Mucosa of gallbladder (tissue), 1 donor: ENCODE measurements around the gene USP17L5. TPM values are rescaled to one million over a fixed set of nuclear protein-coding genes. Genes with fewer than 3 reads are reported as not detected.
A peak's percentile ranks its signal among the peaks of the same experiment; 100 is the strongest.
"Not testable (repeated sequence)": the region's sequence is repeated elsewhere in the genome, so short reads cannot be mapped to it uniquely, and the experiment has no call there.

Experiments used
- DNase-seq: peaks from one replicate; pipeline ENCODE4 v3.0.0-alpha.2; 2020; ENCODE audit warnings: low spot score
- total RNA-seq: library from RNA; stranded (reverse); gene quantifications from one replicate; pipeline ENCODE4 v1.2.1, GENCODE V29; 2021
- donor health status: DM: no; HTN: no; CAD: no.

The USP17L5 gene, protein sequence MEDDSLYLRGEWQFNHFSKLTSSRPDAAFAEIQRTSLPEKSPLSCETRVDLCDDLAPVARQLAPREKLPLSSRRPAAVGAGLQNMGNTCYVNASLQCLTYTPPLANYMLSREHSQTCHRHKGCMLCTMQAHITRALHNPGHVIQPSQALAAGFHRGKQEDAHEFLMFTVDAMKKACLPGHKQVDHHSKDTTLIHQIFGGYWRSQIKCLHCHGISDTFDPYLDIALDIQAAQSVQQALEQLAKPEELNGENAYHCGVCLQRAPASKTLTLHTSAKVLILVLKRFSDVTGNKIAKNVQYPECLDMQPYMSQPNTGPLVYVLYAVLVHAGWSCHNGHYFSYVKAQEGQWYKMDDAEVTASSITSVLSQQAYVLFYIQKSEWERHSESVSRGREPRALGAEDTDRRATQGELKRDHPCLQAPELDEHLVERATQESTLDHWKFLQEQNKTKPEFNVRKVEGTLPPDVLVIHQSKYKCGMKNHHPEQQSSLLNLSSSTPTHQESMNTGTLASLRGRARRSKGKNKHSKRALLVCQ
- total RNA-seq = not detected

DNA sequence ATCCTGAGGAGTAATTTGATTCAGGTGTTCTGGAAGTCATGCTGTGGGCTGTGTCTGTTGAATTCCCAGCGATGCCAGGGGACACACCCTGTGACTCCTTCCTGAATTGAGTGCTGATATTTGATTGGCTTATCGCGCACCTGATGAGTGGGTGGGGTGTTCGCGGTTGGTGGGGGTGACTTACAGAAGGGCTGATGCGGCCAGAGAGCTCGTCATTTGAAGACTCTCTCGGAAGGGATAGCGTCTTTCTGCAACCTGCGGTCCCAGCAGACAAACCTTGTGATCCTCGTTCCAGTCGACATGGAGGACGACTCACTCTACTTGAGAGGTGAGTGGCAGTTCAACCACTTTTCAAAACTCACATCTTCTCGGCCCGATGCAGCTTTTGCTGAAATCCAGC, at the start of gene USP17L5:
Gene USP17L5 (plus strand): TSS at position 301 of the 400 bp plus-strand sequence. CDS start 0 bp downstream, at position 301.
- not testable (repeated sequence) for DNase-seq

DNA sequence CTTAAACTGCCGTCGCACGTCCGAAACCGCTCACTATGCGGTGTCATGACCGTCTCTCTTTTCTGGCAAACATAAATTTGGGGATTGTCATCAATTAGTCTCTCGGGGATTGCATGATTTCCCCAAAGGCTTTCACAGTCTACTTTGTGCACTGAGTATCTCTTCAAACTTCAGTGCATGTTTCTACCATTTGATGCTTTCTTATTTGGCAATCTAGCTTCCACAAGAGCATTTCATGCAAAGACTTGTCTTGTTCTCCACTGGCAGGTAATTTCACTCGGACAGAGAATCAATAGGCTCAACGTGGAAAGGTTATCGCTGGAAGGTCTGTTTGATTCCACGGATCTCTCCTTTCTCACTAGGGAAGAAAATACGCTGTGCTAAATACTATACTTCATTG, 15.0 kb upstream of the USP17L5 start:
- not testable (repeated sequence) for DNase-seq

DNA sequence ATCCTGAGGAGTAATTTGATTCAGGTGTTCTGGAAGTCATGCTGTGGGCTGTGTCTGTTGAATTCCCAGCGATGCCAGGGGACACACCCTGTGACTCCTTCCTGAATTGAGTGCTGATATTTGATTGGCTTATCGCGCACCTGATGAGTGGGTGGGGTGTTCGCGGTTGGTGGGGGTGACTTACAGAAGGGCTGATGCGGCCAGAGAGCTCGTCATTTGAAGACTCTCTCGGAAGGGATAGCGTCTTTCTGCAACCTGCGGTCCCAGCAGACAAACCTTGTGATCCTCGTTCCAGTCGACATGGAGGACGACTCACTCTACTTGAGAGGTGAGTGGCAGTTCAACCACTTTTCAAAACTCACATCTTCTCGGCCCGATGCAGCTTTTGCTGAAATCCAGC, 14.3 kb upstream of the USP17L5 start, which contains the start of gene USP17L24:
Gene USP17L24 (plus strand): TSS at position 301 of the 400 bp plus-strand sequence. CDS start 0 bp downstream, at position 301.
- not testable (repeated sequence) for DNase-seq

DNA sequence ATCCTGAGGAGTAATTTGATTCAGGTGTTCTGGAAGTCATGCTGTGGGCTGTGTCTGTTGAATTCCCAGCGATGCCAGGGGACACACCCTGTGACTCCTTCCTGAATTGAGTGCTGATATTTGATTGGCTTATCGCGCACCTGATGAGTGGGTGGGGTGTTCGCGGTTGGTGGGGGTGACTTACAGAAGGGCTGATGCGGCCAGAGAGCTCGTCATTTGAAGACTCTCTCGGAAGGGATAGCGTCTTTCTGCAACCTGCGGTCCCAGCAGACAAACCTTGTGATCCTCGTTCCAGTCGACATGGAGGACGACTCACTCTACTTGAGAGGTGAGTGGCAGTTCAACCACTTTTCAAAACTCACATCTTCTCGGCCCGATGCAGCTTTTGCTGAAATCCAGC, 9.6 kb upstream of the USP17L5 start, which contains the start of gene USP17L25:
Gene USP17L25 (plus strand): TSS at position 301 of the 400 bp plus-strand sequence. CDS start 0 bp downstream, at position 301.
- DNase-seq = not testable (repeated sequence)

DNA sequence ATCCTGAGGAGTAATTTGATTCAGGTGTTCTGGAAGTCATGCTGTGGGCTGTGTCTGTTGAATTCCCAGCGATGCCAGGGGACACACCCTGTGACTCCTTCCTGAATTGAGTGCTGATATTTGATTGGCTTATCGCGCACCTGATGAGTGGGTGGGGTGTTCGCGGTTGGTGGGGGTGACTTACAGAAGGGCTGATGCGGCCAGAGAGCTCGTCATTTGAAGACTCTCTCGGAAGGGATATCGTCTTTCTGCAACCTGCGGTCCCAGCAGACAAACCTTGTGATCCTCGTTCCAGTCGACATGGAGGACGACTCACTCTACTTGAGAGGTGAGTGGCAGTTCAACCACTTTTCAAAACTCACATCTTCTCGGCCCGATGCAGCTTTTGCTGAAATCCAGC, 4.8 kb upstream of the USP17L5 start, which contains the start of gene USP17L26:
Gene USP17L26 (plus strand): TSS at position 301 of the 400 bp plus-strand sequence. CDS start 0 bp downstream, at position 301.
- not testable (repeated sequence) for DNase-seq

DNA sequence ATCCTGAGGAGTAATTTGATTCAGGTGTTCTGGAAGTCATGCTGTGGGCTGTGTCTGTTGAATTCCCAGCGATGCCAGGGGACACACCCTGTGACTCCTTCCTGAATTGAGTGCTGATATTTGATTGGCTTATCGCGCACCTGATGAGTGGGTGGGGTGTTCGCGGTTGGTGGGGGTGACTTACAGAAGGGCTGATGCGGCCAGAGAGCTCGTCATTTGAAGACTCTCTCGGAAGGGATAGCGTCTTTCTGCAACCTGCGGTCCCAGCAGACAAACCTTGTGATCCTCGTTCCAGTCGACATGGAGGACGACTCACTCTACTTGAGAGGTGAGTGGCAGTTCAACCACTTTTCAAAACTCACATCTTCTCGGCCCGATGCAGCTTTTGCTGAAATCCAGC, 4.6 kb downstream of the USP17L5 start, which contains the start of gene USP17L27:
Gene USP17L27 (plus strand): TSS at position 301 of the 400 bp plus-strand sequence. CDS start 0 bp downstream, at position 301.
- DNase-seq = not testable (repeated sequence)

DNA sequence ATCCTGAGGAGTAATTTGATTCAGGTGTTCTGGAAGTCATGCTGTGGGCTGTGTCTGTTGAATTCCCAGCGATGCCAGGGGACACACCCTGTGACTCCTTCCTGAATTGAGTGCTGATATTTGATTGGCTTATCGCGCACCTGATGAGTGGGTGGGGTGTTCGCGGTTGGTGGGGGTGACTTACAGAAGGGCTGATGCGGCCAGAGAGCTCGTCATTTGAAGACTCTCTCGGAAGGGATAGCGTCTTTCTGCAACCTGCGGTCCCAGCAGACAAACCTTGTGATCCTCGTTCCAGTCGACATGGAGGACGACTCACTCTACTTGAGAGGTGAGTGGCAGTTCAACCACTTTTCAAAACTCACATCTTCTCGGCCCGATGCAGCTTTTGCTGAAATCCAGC, 9.4 kb downstream of the USP17L5 start, which contains the start of gene USP17L28:
Gene USP17L28 (plus strand): TSS at position 301 of the 400 bp plus-strand sequence. CDS start 0 bp downstream, at position 301.
- not testable (repeated sequence) for DNase-seq

DNA sequence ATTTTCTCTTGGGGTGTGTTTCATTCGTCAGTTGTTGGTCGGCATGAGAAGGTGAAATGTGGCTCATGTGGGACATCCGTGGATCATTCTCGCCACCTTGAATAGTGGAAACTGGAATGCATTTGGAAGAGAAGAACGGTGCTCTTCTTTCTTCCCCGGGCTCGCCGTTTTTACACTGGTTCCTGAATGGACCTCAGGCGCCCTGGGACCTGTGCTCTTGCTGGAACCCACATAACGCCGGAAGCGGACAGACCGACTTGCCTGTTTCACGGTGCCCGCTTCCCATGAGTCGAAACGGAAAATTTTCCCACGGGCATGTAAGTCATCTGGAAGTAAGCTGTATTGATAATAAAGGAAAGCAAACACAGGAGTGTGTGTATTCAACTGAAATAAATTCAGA, 11.7 kb downstream of the USP17L5 start:
- not testable (repeated sequence) for DNase-seq

DNA sequence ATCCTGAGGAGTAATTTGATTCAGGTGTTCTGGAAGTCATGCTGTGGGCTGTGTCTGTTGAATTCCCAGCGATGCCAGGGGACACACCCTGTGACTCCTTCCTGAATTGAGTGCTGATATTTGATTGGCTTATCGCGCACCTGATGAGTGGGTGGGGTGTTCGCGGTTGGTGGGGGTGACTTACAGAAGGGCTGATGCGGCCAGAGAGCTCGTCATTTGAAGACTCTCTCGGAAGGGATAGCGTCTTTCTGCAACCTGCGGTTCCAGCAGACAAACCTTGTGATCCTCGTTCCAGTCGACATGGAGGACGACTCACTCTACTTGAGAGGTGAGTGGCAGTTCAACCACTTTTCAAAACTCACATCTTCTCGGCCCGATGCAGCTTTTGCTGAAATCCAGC, 14.1 kb downstream of the USP17L5 start, which contains the start of gene USP17L29:
Gene USP17L29 (plus strand): TSS at position 301 of the 400 bp plus-strand sequence. CDS start 0 bp downstream, at position 301.
- DNase-seq = not testable (repeated sequence)

DNA sequence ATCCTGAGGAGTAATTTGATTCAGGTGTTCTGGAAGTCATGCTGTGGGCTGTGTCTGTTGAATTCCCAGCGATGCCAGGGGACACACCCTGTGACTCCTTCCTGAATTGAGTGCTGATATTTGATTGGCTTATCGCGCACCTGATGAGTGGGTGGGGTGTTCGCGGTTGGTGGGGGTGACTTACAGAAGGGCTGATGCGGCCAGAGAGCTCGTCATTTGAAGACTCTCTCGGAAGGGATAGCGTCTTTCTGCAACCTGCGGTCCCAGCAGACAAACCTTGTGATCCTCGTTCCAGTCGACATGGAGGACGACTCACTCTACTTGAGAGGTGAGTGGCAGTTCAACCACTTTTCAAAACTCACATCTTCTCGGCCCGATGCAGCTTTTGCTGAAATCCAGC, 23.6 kb downstream of the USP17L5 start, which contains the start of gene USP17L30:
Gene USP17L30 (plus strand): TSS at position 301 of the 400 bp plus-strand sequence. CDS start 0 bp downstream, at position 301.
- DNase-seq = not testable (repeated sequence)

DNA sequence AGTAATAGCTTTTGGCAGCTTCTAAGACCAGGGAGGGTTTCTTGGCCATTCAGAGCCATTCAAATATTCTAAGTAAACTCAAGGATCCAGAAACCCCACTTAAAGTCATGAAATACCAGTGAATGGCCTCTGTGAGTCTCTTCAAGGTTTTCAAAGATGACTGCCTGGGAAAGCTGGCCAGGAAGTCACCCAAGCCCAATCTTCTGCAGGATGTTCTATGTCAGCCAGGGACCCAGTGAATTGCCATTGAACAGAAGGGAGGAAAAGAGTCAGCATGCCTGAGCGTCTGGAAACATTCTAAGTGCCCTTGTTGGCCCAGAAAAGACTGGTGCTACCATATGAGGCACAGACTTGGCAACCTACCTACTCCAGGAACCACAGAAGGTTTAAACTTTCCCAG, 40.7 kb downstream of the USP17L5 start:
- not testable (repeated sequence) for DNase-seq

DNA sequence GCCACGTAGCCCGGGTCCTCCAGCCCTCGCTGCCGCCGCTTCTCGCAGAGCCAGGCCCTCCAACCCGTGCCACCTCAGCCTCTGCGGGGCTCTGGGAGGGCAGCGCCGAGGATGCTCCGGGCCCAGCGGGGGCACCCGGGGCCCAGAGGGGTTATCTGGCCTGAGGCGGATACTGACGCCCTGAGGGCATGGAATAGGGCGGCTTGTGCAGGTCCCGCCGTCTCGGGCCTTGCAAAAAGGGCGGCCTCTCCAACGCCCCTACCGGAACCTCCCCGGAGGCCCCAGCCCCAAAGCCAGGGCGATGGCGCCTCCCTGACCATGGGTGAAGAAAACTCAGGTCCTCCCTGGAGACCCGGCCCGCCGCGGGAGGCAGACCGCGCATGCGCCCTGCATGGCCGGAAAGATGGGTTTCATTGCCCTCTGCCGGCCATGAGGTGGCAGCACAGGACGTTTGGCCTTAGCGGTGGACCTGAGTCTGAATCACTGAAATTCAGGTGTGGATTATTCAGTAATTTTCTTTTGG, 41.9 kb downstream of the USP17L5 start:
- DNase-seq = peak; percentile 31

DNA sequence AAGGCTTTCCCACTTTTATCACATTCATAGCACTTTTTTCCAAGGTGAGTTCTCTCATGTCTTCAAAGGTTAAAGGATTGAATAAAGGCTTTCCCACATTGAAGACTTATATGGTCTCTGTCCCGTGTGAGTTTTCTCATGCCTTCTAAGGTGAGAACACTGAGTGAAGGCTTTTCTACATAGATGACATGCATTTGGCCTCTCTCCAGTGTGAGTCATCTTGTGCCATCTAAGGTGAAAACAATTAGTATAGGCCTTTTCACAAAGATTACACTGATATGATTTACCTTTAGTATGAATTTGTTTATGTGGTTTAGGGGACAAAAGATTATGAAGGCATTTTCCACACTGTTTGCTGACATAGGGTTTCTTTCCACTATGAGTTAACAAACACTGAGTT, 44.9 kb downstream of the USP17L5 start:
- no peak for DNase-seq

DNA sequence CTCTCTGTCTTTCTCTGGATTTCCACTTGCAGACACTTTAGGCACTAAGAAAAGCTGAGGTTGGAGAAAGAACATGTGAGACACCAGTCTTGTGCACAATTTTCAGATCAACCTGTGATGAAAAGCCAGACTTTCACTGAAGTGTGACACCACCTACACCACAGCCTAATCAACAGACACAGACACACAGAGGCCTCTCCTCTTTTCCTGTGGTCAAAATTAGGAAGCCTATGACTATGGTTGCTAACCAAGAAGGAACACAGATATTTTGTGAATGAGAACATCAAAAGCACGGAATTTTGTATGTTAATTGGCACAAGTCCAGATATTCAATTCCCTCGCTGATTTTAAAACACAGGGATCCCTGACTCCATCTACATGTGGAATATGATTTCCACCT, 49.8 kb downstream of the USP17L5 start:
- not testable (repeated sequence) for DNase-seq

Other genes with a start within 250 kb of the USP17L5 start
- gene FAM90A26, start 169.0 kb upstream of the USP17L5 start, total RNA-seq = not detected
- gene USP17L10, start 128.7 kb upstream of the USP17L5 start, total RNA-seq = not detected
- gene USP17L11, start 124.0 kb upstream of the USP17L5 start, total RNA-seq = not detected
- gene USP17L12, start 119.3 kb upstream of the USP17L5 start, total RNA-seq = not detected
- not detected for gene USP17L13, start 114.5 kb upstream of the USP17L5 start, total RNA-seq
- not detected for gene USP17L15, start 105.0 kb upstream of the USP17L5 start, total RNA-seq
- not detected for gene USP17L17, start 95.5 kb upstream of the USP17L5 start, total RNA-seq
- not detected for gene USP17L18, start 90.8 kb upstream of the USP17L5 start, total RNA-seq
- gene USP17L19, start 86.0 kb upstream of the USP17L5 start, total RNA-seq = not detected
- gene USP17L20, start 81.3 kb upstream of the USP17L5 start, total RNA-seq = not detected
- not detected for gene USP17L21, start 76.5 kb upstream of the USP17L5 start, total RNA-seq
- not detected for gene USP17L22, start 71.8 kb upstream of the USP17L5 start, total RNA-seq
- gene USP17L24, start 14.2 kb upstream of the USP17L5 start, total RNA-seq = not detected
- gene USP17L25, start 9.5 kb upstream of the USP17L5 start, total RNA-seq = not detected
- not detected for gene USP17L26, start 4.7 kb upstream of the USP17L5 start, total RNA-seq
- gene USP17L27, start 4.7 kb downstream of the USP17L5 start, total RNA-seq = not detected
- gene USP17L28, start 9.5 kb downstream of the USP17L5 start, total RNA-seq = not detected
- not detected for gene USP17L29, start 14.2 kb downstream of the USP17L5 start, total RNA-seq
- gene USP17L30, start 23.7 kb downstream of the USP17L5 start, total RNA-seq = not detected
- gene DEFB131A, start 105.0 kb downstream of the USP17L5 start, total RNA-seq = not detected